ENCODE measurements around the gene OPN4.
A peak's percentile ranks its signal among the peaks of the same experiment; 100 is the strongest.
"Not testable (repeated sequence)": the region's sequence is repeated elsewhere in the genome, so short reads cannot be mapped to it uniquely, and the experiment has no call there.

The OPN4 gene

DNA sequence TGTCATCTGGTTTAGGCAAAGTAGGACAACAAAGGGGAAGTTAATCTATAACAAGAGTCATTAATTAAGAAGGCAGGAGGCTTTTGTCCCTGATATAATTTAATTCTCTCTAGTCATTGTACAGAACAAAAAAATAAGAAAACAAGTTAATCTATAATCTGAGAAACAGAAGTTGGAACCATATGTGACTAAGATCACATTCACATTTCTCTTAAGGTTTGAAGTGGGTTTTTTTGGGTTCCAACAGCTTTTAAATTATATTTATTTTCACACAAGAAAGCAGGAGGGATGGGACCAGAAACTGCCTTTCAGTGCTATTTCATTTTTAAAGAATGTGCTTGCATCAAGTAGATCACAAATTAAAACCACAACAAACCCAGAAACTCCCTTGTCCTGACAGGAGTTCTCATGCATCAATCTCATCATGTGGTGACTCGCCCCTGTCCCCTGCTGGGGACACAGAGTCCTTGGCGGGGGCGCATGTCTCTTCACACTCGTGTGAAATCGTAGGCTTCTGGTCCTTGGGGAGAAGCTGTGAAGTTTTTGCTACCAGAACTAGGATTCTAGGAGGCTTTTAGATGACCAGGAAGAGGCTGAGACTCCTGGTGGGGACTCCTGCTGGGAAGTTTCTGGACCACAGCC is 10.1 kb upstream of the OPN4 start:
- no peak for TF ChIP-seq EZH2phosphoT487 (IDR thresholded peaks at IDR 0.05; ENCODE audit: borderline replicate concordance)
- TF ChIP-seq, protein P1, sequence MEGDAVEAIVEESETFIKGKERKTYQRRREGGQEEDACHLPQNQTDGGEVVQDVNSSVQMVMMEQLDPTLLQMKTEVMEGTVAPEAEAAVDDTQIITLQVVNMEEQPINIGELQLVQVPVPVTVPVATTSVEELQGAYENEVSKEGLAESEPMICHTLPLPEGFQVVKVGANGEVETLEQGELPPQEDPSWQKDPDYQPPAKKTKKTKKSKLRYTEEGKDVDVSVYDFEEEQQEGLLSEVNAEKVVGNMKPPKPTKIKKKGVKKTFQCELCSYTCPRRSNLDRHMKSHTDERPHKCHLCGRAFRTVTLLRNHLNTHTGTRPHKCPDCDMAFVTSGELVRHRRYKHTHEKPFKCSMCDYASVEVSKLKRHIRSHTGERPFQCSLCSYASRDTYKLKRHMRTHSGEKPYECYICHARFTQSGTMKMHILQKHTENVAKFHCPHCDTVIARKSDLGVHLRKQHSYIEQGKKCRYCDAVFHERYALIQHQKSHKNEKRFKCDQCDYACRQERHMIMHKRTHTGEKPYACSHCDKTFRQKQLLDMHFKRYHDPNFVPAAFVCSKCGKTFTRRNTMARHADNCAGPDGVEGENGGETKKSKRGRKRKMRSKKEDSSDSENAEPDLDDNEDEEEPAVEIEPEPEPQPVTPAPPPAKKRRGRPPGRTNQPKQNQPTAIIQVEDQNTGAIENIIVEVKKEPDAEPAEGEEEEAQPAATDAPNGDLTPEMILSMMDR (conservative IDR thresholded peaks at IDR 0.05; ENCODE audit: low read length), result peak; percentile 59
- no peaks in the 10 kb centered on the region for H3K4me1 ChIP-seq (ENCODE audit: insufficient read depth, low read length, poor library complexity, severe bottlenecking)
- H3K4me3 ChIP-seq (ENCODE audit: low read length, poor library complexity, severe bottlenecking), result no peak overlapping the region
- H3K9ac ChIP-seq (ENCODE audit: low read depth, low read length, poor library complexity, severe bottlenecking), result no peak overlapping the region
- no peaks in the 10 kb centered on the region for H3K36me3 ChIP-seq (ENCODE audit: insufficient read depth, low read length)
- no peak overlapping the region for H2AFZ ChIP-seq (ENCODE audit: low read length)
- no peaks in the 10 kb centered on the region for H3K27me3 ChIP-seq (ENCODE audit: insufficient read depth, low read length, poor library complexity, severe bottlenecking)
- no peaks in the 10 kb centered on the region for H3F3A ChIP-seq (ENCODE audit: low read depth)
- H3K79me2 ChIP-seq (ENCODE audit: insufficient read depth, low read length), result no peaks in the 10 kb centered on the region
- no peaks in the 10 kb centered on the region for H3K9me2 ChIP-seq (replicated peaks; ENCODE audit: low read depth, low read length)
- H3K4me2 ChIP-seq (ENCODE audit: low read depth, low read length, poor library complexity, severe bottlenecking), result no peak overlapping the region
- no peaks in the 10 kb centered on the region for H4K20me1 ChIP-seq (ENCODE audit: insufficient read depth, low read length, poor library complexity, severe bottlenecking)
- H3K9me3 ChIP-seq (ENCODE audit: insufficient read depth, low read depth, low read length), result no peaks in the 10 kb centered on the region

DNA sequence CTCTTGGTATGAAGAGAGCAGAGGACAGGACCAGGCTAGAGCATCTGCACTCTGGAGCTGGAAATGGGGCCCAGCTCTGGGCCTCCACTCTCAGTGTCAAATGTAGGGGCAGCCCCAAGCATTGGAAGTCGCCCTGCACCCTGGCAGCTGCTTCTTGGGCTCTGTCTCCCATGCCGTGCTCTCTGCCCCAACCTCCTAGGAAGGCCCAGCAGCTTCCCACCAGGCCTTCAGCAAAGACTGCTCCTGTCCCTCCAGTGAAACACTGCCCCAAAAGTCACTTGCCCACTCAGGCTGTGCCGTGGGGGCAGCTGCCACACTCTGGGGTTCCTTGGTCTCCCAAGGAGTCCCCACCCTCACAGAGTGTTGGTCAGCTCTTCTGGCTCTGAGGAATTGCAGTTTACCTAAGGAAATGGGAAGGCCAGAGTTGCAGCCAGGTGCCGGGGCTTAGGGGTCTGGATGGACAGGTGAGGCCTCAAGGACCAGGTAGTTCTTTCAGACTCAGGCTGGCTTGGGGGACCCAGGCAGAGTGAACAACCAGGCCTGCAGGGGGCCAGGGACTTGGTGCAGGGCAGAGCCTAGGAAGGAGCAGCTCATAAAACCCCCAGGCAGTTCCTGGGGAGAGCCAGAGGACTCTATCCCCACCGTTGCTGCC is 9.4 kb upstream of the OPN4 start:
- H4K20me1 ChIP-seq (ENCODE audit: insufficient read depth, low read length, poor library complexity, severe bottlenecking), result no peaks in the 10 kb centered on the region
- no peaks in the 10 kb centered on the region for H3F3A ChIP-seq (ENCODE audit: low read depth)
- H3K4me1 ChIP-seq (ENCODE audit: insufficient read depth, low read length, poor library complexity, severe bottlenecking), result no peaks in the 10 kb centered on the region
- H3K27me3 ChIP-seq (ENCODE audit: insufficient read depth, low read length, poor library complexity, severe bottlenecking), result no peaks in the 10 kb centered on the region
- no peaks in the 10 kb centered on the region for H3K9me2 ChIP-seq (replicated peaks; ENCODE audit: low read depth, low read length)
- no peak overlapping the region for H3K9ac ChIP-seq (ENCODE audit: low read depth, low read length, poor library complexity, severe bottlenecking)
- no peak overlapping the region for H3K4me3 ChIP-seq (ENCODE audit: low read length, poor library complexity, severe bottlenecking)
- no peak overlapping the region for H3K4me2 ChIP-seq (ENCODE audit: low read depth, low read length, poor library complexity, severe bottlenecking)
- H3K9me3 ChIP-seq (ENCODE audit: insufficient read depth, low read depth, low read length), result no peaks in the 10 kb centered on the region
- no peak overlapping the region for H2AFZ ChIP-seq (ENCODE audit: low read length)
- TF ChIP-seq, protein P1 (conservative IDR thresholded peaks at IDR 0.05; ENCODE audit: low read length), result no peak; the same call in 1 of the 2 replicates
- no peak for TF ChIP-seq EZH2phosphoT487 (IDR thresholded peaks at IDR 0.05; ENCODE audit: borderline replicate concordance)
- H3K79me2 ChIP-seq (ENCODE audit: insufficient read depth, low read length), result no peaks in the 10 kb centered on the region
- no peaks in the 10 kb centered on the region for H3K36me3 ChIP-seq (ENCODE audit: insufficient read depth, low read length)

DNA sequence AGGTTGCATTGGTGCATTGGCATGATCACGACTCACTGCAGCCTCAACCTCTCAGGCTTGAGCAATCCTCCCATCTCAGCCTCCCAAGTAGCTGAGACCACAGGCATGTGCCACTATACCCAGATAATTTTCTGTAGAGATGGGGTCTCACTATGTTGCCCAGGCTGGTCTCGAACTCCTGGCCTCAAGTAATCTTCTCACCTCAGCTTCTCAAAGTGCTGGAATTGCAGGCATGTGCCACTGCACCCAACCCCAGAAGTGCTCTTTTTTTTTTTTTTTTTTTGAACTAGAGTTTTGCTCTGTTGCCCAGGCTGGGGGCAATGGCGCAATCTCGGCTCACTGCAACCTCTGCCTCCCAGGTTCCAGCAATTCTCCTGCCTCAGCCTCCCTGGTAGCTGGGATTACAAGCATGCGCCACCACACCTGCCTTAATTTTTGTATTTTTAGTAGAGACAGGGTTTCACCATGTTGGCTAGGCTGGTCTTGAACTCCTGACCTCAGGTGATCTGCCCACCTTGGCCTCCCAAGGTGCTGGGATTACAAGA is 8.7 kb upstream of the OPN4 start:
- not testable (repeated sequence) for H3K79me2 ChIP-seq (ENCODE audit: insufficient read depth, low read length); H3K36me3 ChIP-seq (ENCODE audit: insufficient read depth, low read length); H3K4me1 ChIP-seq (ENCODE audit: insufficient read depth, low read length, poor library complexity, severe bottlenecking); H3K4me2 ChIP-seq (ENCODE audit: low read depth, low read length, poor library complexity, severe bottlenecking); H3K9me3 ChIP-seq (ENCODE audit: insufficient read depth, low read depth, low read length); H3K9ac ChIP-seq (ENCODE audit: low read depth, low read length, poor library complexity, severe bottlenecking); H4K20me1 ChIP-seq (ENCODE audit: insufficient read depth, low read length, poor library complexity, severe bottlenecking); H2AFZ ChIP-seq (ENCODE audit: low read length); H3K4me3 ChIP-seq (ENCODE audit: low read length, poor library complexity, severe bottlenecking); H3K9me2 ChIP-seq (replicated peaks; ENCODE audit: low read depth, low read length); H3K27me3 ChIP-seq (ENCODE audit: insufficient read depth, low read length, poor library complexity, severe bottlenecking); H3F3A ChIP-seq (ENCODE audit: low read depth)
